GM23248 (cell line): ENCODE measurements around the gene RPL36. TPM values are rescaled to one million over a fixed set of nuclear protein-coding genes. Genes with fewer than 3 reads are reported as not detected.

ENCODE experiments used
- DNase-seq: peaks from one replicate; pipeline ENCODE4 v3.0.0-alpha.2; 2015
- H2AFZ ChIP-seq: fragments of 200-600 bp; sonication (generic); 2 replicates; pipeline ENCODE4 v1.6.1; 2016; ENCODE audit warnings: antibody characterized with exemption
- H3F3A ChIP-seq: fragments of 200-600 bp; sonication (generic); 2 replicates; pipeline ENCODE4 v1.6.1; 2016; ENCODE audit warnings: mild to moderate bottlenecking, antibody characterized with exemption, mixed run types; ENCODE audit not compliant: insufficient read depth
- H3K27ac ChIP-seq: fragments of 200-600 bp; sonication (generic); 2 replicates; pipeline ENCODE4 v1.5.1; 2016; ENCODE audit warnings: mild to moderate bottlenecking
- H3K27me3 ChIP-seq: fragments of 200-600 bp; sonication (generic); replicated peaks from 2 replicates; pipeline ENCODE4 v1.6.1; 2016; ENCODE audit warnings: mild to moderate bottlenecking; ENCODE audit not compliant: insufficient read depth
- H3K36me3 ChIP-seq: fragments of 200-600 bp; sonication (generic); 2 replicates; pipeline ENCODE4 v1.6.1; 2016; ENCODE audit warnings: low read depth, mild to moderate bottlenecking
- H3K4me1 ChIP-seq: fragments of 200-600 bp; sonication (generic); 2 replicates; pipeline ENCODE4 v1.6.1; 2016; ENCODE audit warnings: mild to moderate bottlenecking; ENCODE audit not compliant: insufficient read depth
- H3K4me2 ChIP-seq: fragments of 200-600 bp; sonication (generic); one replicate; pipeline ENCODE4 v1.6.1; 2016; ENCODE audit warnings: mild to moderate bottlenecking; ENCODE audit not compliant: unreplicated experiment
- H3K4me3 ChIP-seq: fragments of 200-600 bp; sonication (generic); 2 replicates; pipeline ENCODE4 v1.5.1; 2016; ENCODE audit warnings: mild to moderate bottlenecking
- H3K79me2 ChIP-seq: fragments of 200-600 bp; sonication (generic); 2 replicates; pipeline ENCODE4 v1.6.1; 2016; ENCODE audit warnings: mild to moderate bottlenecking; ENCODE audit not compliant: insufficient read depth
- H3K9ac ChIP-seq: fragments of 200-600 bp; sonication (generic); 2 replicates; pipeline ENCODE4 v1.6.1; 2016; ENCODE audit warnings: mild to moderate bottlenecking
- H3K9me2 ChIP-seq: fragments of 200-600 bp; sonication (generic); 2 replicates; pipeline ENCODE4 v1.6.1; 2016; ENCODE audit warnings: mixed run types, mild to moderate bottlenecking, moderate library complexity; ENCODE audit not compliant: insufficient read depth
- H3K9me3 ChIP-seq: fragments of 200-600 bp; sonication (generic); one replicate; pipeline ENCODE4 v1.6.1; 2017; ENCODE audit warnings: low read depth
- H4K20me1 ChIP-seq: fragments of 200-600 bp; sonication (generic); 2 replicates; pipeline ENCODE4 v1.6.0; 2016; ENCODE audit not compliant: insufficient read depth
- EZH2 ChIP-seq: fragments of 200-600 bp; sonication (generic); IDR thresholded peaks from 2 replicates; pipeline ENCODE4 v1.6.1; 2018; ENCODE audit warnings: antibody characterized with exemption, mild to moderate bottlenecking; ENCODE audit not compliant: insufficient read depth, poor library complexity, severe bottlenecking
- EZH2phosphoT487 ChIP-seq: fragments of 200-600 bp; sonication (generic); IDR thresholded peaks from 2 replicates; pipeline ENCODE4 v1.6.1; 2018; ENCODE audit warnings: antibody characterized with exemption, moderate library complexity, mild to moderate bottlenecking, low read depth; ENCODE audit not compliant: insufficient read depth
- WGBS, 2 experiments: methylation state at CpG; one replicate each; pipeline ENCODE4 v1.1.6; 2015 to 2017; ENCODE audit warnings: low lambda C conversion rate in 2 of 2, low coverage in 1 of 2; ENCODE audit errors: missing lambda C conversion rate in 2 of 2; 5-methylcytosine and 5-hydroxymethylcytosine counted together
- in situ Hi-C: fragments of 300-500 bp; cut with MboI; formaldehyde crosslinking; loops from 2 replicates; pipeline ENCODE4 v1.15.0; 2020
- polyA plus RNA-seq: library from polyadenylated mRNA; unstranded; fragments of >200 nt; fragmentation: Nextera tagmentation; extraction: Ambion mirVana; gene quantifications from 2 replicates; pipeline ENCODE4 v1.2.1, GENCODE V29; 2016
- total RNA-seq: library from RNA; depleted of rRNA; stranded (reverse); fragments of >200 nt; shearing (Covaris generic); gene quantifications from 2 replicates; pipeline ENCODE4 v1.2.3, GENCODE V29; 2014

RPL36 gene
- total and polyA plus RNA-seq, 2 experiments from 2014 or later: 503 to 1,128 TPM

- no peak for DNase-seq
- peaks cover 36% of the 10 kb centered on the region for H3K36me3 ChIP-seq
Observed at GRCh38 chr19:5707576-5708575, 17.8 kb downstream of the RPL36 start.

GRCh38 chr19:5711025-5711424 is 20.9 kb downstream of the RPL36 start:
- no peak for DNase-seq
- H3K4me3 ChIP-seq: no peak overlapping the region
- no peaks in the 10 kb centered on the region for H3K9me3 ChIP-seq
- peaks cover 36% of the 10 kb centered on the region for H3K36me3 ChIP-seq
- no peaks in the 10 kb centered on the region for H3K4me1 ChIP-seq
- peaks cover 4% of the 10 kb centered on the region for H4K20me1 ChIP-seq
- peaks cover 50% of the 10 kb centered on the region for H3K79me2 ChIP-seq
- H3K27me3 ChIP-seq: no peaks in the 10 kb centered on the region
- TF ChIP-seq EZH2 (no peak), EZH2phosphoT487 (no peak)
- no peak overlapping the region for H2AFZ ChIP-seq
- H3K27ac ChIP-seq: no peak overlapping the region
- no peak overlapping the region for H3K9ac ChIP-seq
- H3K4me2 ChIP-seq: no peak overlapping the region
- no peaks in the 10 kb centered on the region for H3F3A ChIP-seq
- in situ Hi-C loops: no loop called here
- WGBS, 2 experiments: 97 to 98% methylated on average over 8 of the region's 8 CpGs
- no peaks in the 10 kb centered on the region for H3K9me2 ChIP-seq

More at GRCh38 chr19:5707576-5708575, 17.8 kb downstream of the RPL36 start:
- 92 to 95% methylated on average over 34 to 35 of the region's 37 CpGs for WGBS, 2 experiments
- Histone ChIP-seq H3K79me2 (peaks cover 30% of the 10 kb centered on the region), H3K9me3 (no peaks in the 10 kb centered on the region), H3K4me3 (no peak overlapping the region), H3K9me2 (no peaks in the 10 kb centered on the region), H4K20me1 (no peaks in the 10 kb centered on the region), H2AFZ (no peak overlapping the region), H3K4me2 (no peak overlapping the region), H3K27ac (no peak overlapping the region), H3K4me1 (no peaks in the 10 kb centered on the region), H3K27me3 (no peaks in the 10 kb centered on the region), H3F3A (no peaks in the 10 kb centered on the region), H3K9ac (no peak overlapping the region)
- in situ Hi-C loops: no loop called here
- TF ChIP-seq EZH2phosphoT487 (no peak), EZH2 (no peak)

- H3K9ac ChIP-seq: no peak overlapping the region
- H3K4me3 ChIP-seq: no peak overlapping the region
- 92 to 96% methylated on average over 16 to 25 of the region's 25 CpGs for WGBS, 2 experiments
- TF ChIP-seq EZH2 (no peak), EZH2phosphoT487 (no peak)
- H3F3A ChIP-seq: no peaks in the 10 kb centered on the region; the same call in 1 of the 2 replicates
- no peak overlapping the region for H3K4me2 ChIP-seq
- H3K36me3 ChIP-seq: peaks cover 32% of the 10 kb centered on the region
- peaks cover 57% of the 10 kb centered on the region for H3K79me2 ChIP-seq
- no peaks in the 10 kb centered on the region for H3K27me3 ChIP-seq
- H3K9me2 ChIP-seq: no peaks in the 10 kb centered on the region
- in situ Hi-C loops: no loop called here
- H3K27ac ChIP-seq: no peak overlapping the region
- H3K4me1 ChIP-seq: no peaks in the 10 kb centered on the region
- no peak overlapping the region for H2AFZ ChIP-seq
- H3K9me3 ChIP-seq: no peaks in the 10 kb centered on the region
- H4K20me1 ChIP-seq: peaks cover 4% of the 10 kb centered on the region
- no peak for DNase-seq
Observed at GRCh38 chr19:5711713-5712161, 21.6 kb downstream of the RPL36 start.

GRCh38 chr19:5713228-5713627 is 23.1 kb downstream of the RPL36 start:
- Histone ChIP-seq H3K79me2 (peaks cover 72% of the 10 kb centered on the region), H3K9me2 (no peaks in the 10 kb centered on the region), H3K9ac (no peak overlapping the region), H3K4me3 (no peak overlapping the region), H3K9me3 (no peaks in the 10 kb centered on the region), H2AFZ (no peak overlapping the region), H3K27me3 (no peaks in the 10 kb centered on the region), H3F3A (peaks cover 11% of the 10 kb centered on the region), H4K20me1 (peaks cover 8% of the 10 kb centered on the region), H3K27ac (no peak overlapping the region), H3K4me1 (peaks cover 14% of the 10 kb centered on the region), H3K36me3 (peaks cover 38% of the 10 kb centered on the region), H3K4me2 (no peak overlapping the region)
- in situ Hi-C loops: no loop called here
- no peak for DNase-seq
- TF ChIP-seq EZH2 (no peak), EZH2phosphoT487 (no peak)
- 92 to 96% methylated on average over 9 of the region's 9 CpGs for WGBS, 2 experiments
